Measurements from ENCODE around the gene FHOD3.

The FHOD3 gene

DNA sequence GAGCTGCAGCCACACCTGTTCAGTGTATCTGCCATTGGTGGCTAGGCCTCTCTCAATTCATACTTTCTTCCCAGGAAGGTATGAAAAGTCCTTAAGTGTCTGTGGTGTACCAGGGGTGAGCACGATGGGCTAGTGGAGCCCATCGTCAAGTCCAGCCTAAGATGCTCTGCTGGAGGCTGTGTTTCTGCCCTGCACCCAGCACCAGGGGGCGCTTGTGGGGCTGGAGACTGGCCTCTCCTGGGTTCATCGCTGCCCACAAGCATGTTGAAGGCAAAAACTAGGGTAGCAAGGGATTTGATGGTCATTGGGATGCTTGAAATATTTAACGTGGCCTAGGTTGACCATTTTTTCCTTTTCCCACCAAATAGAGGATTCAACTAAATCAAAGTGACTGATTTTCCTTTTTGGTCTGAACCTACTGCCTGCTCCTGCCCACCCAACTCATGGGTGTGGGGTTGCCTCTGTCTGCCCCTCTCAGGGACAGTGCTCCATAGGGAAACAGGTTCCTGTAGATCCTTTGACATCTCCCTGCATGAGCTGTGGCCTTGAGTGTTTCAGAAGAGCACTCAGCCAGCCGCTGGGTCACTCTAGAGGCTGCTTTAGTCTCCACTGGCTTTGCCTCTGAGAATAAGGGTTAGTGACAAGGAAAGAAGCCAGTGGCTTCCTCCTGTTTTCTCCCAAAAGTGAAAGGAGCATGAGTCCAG lies 472.2 kb downstream of the FHOD3 start:
- no peak for DNase-seq

GRCh38 chr18:36770315-36770946 lies 472.9 kb downstream of the FHOD3 start:
- no peak for DNase-seq

DNA sequence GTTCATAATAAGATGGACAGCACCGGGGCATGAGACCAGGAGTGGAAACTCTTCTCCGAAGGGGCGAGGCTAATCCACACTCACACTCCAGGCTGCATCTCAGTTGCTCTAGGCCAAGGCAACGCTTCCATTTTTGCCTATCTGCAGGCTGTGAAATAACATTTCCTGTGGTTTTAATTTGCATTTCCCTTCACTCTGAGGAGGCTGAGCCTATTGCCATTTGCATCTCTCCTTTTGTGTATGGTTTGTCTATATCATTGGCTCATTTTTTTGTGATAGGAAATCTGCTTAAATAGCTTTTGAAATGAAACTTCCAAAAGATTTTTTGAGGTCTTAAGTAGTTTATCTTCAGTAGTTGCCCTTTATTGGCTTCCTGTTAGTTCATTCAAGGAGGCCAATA lies 473.7 kb downstream of the FHOD3 start:
- DNase-seq = no peak

DNA sequence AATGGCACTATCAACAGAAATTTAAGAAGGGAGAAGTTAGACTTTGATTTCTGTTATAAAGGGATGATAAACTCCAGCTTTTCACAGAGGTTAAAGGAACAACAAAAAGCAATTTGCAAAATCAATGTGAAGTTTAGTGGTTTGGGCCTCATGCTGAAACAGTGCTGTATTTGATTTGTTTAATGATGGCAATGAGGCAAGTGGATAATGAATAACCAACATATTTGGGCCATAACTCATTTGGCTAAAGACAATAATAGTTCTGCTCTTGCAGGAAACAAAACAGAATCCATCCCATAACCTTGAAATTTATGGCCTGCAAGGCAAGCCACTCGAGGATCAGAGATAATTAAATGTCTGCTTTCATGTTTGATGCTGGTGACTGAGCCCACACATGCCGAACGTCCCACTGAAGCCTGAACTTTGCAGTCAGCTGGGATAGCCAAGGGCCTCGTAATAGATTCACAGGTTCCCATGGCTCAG lies 474.8 kb downstream of the FHOD3 start:
- no peak for DNase-seq

DNA sequence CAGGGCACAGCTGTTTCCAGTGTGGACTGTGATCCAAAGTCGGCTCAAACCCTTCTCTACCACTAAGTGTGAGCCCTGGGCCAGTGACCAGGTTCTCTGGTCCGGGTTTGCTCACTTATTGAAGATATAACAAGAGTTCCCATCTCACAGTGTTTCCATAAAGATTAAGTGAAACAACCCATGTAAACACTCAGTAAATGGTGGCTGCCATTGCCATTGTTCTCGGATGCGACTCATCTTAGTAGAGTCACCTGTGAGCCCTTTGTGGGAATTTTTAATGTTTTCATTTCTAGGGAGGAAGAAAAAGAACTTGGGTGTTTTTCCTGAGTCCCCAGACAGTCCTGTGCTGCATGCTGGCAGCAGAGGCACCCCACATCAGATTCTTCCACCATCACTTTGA lies 477.9 kb downstream of the FHOD3 start:
- no peak for DNase-seq

GRCh38 chr18:36776650-36777049 lies 479.1 kb downstream of the FHOD3 start:
- DNase-seq = no peak

GRCh38 chr18:36777566-36777965 lies 480.1 kb downstream of the FHOD3 start:
- no peak for DNase-seq

DNA sequence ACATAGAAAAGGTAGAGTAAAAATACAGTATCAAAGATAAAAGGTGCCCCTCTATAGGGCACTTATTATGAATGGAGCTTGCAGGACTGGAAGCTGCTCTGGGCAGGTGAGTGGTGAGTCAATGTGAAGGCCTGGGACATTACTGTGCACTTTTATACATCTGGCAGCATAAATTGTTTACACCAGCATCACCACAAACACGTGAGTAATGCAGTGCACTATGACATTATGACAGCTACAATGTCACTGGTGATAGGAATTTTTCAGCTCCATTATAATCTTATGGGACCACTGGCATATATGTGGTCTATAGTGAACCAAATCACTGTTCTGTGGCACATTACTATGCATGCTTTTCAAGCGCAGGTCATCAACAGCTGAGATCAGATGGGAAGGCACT lies 483.2 kb downstream of the FHOD3 start:
- DNase-seq = no peak

DNA sequence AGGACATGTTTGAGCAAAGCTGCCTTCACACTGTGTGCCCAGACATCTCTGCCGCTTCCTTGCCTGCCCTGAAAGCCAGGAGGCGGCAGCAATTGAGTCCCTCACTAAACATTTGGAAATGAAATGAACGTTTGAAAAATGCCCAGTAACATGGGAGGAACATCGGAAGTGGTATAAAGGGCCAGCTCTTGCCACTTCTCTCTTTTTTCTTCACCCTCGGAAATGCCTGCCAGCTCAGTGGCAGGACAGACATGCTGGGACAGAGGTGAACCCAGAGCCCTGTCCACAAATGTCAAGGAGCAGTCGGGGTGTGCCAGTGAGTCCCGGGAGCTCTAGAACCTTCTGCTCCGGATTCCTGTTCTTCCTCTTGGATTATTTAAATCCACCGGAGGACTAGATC lies 485.2 kb downstream of the FHOD3 start:
- DNase-seq = no peak

GRCh38 chr18:36783792-36784191 lies 486.3 kb downstream of the FHOD3 start:
- DNase-seq = no peak

DNA sequence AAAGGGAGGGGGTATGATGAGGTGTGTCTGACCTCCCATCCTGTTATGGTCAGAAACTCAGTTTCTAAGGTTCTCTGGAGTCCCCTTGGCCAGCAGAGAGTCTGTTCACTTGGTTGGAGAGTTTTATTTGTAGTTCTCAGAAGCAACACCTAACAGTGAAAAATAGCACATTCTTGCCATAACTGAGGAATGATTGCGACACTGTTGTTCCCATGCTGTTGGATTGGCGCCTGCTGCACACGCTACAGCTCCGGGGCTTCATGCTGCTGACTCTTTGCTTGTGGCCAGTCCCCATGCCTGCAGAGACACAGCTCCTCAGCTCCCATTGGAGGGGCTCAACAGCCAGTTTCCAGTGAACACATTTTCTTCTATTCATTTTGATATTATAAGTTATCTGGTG lies 489.2 kb downstream of the FHOD3 start:
- DNase-seq = no peak

- DNase-seq = no peak
These were observed 495.2 kb downstream of the FHOD3 start for GRCh38 chr18:36792634-36793283.

- DNase-seq = no peak
These were observed 501.4 kb downstream of the FHOD3 start for GRCh38 chr18:36798738-36799473.

DNA sequence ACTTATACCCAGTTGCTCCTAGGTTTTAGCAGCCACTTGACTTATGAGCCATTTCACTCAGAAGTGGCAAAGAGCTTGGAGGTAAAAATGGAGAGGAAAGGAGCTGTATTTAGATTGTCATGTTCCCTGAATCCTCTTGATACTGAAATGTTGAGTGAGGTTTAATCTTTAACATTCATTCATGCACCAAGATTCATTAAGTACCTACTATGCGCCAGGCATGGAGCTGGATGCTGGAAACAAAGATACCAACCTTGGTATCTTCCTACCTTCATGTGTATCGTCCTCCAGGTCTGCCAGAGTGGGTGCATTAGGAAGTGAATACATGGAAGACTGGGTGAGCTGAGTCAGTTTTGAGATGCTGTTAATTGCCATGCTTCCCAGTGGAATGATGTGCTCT lies 507.6 kb downstream of the FHOD3 start:
- DNase-seq = no peak

DNA sequence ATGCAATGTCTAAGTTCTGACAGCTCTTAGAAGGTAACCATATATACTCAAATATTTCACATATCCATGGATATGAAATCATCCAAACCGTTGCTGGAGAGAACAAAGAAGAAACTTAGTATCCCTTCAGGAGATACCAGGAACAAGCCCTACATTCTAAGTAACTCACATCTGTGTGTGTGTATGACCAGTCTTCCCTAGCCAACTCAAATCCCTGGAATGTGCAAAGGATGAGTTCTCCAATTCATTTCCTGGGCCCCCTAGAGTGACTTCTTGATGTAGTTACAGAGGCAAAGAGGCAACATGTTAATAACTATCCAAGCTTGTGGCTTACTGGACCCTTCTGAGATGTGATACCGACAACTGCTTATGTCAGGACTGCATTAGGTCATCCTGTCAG lies 511.2 kb downstream of the FHOD3 start:
- no peak for DNase-seq

DNA sequence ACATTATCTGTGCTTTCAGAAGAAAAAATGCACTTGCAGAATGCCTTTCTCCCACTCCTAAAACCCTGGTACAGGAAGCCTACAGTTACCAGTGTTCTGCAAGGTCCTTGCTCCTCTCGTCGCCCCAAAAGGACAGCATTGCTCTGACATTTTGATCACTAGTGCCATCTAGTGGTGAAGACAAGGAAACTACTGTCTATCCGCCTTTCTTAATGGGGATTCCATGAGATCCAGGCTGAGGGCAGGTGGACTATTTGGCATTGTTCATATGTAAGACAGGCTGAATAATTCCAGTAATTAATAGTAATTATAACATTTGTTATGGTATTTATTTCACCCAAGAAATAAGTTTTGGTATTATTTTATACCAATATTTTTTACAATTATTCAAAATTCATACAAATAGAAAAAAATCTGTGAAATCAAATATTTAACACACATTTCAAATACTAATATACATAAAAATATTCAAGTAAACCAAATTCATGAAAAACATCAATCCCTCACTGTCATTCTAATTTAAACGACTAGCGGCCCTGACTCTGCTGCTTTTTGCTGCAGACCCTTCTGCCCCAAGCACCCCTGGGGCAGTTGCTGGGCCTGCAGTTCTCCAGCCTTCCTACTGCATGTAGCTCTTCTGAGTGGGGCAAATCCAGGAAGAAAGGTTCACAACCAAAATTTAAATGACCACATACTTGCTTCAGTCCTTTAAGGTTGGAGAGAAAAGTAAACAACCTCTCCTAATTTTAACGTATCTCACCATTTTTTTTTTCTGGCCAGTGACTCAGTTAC lies 512.3 kb downstream of the FHOD3 start:
- DNase-seq = peak; percentile 39

GRCh38 chr18:36811430-36811829 lies 513.9 kb downstream of the FHOD3 start:
- no peak for DNase-seq

GRCh38 chr18:36811955-36812354 lies 514.4 kb downstream of the FHOD3 start:
- DNase-seq = no peak

- no peak for DNase-seq
These were observed 515.2 kb downstream of the FHOD3 start for GRCh38 chr18:36812678-36813077.

DNA sequence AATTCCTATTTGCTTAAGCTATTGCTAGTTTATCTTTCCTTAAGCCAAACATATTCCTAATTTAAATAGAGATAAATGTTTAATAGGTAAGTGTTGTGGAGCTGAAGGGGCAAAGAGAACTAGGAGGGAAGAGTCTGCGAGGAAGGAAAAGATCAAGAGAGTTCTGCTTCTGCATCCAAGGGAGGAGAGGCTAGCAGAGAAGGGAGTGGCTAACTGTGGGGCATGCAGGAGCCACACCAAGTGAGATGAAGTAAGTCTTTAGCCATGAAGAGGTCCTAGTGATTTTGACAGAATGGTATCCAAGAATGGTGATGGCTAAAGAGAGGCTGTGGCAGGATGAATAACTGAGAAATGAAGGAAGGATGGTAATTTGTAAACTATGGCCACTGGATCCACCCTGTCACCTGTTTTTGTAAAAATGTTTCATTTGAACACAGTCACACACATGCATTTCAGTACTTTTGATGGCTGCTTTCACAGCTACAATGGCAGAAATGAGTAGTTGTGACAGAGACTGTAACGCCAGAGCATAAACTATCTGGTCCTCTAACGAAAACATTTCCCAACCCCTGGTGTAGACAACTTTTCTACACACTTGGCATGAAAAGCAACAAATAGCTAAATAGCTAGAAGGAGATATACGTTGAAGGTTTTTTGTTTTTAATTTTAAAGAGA lies 515.7 kb downstream of the FHOD3 start:
- DNase-seq = no peak

GRCh38 chr18:36813824-36814223 lies 516.3 kb downstream of the FHOD3 start:
- DNase-seq = no peak

- peak; percentile 65 for DNase-seq
These were observed 517.5 kb downstream of the FHOD3 start for GRCh38 chr18:36814994-36815393.

All from NCI-H524 treated with DMSO at 0.1 percent for 48 hours (cell line).